Endothelial cell of umbilical vein (primary cell): Measurements from ENCODE around the gene TNFRSF19. TPM values are rescaled to one million over a fixed set of nuclear protein-coding genes. Genes with fewer than 3 reads are reported as not detected.

Source experiments
- BruUV-seq: library from RNA; stranded (reverse); fragments of 400-500 nt; replicated peaks from 2 replicates; lab custom pipeline; 2021; lab: Mats Ljungman, UMichigan
- CTCF ChIA-PET: fragments of 300-600, 350-600 bp; sonication (Branson Sonifier 250); formaldehyde crosslinking; loops from one replicate; lab custom pipeline; 2021; ENCODE audit warnings: antibody characterized with exemption, inconsistent platforms; lab: Charles Lee
- POLR2A ChIA-PET: fragments of 300-600, 350-600 bp; sonication (Branson Sonifier 250); formaldehyde crosslinking; loops from one replicate; lab custom pipeline; 2021; ENCODE audit warnings: antibody characterized with exemption, inconsistent platforms; lab: Charles Lee
- DNase-seq: peaks from one replicate; pipeline ENCODE4 v3.0.0-alpha.2; 2011; ENCODE audit warnings: low read depth, low spot score
- FAIRE-seq: peaks from 2 replicates; lab custom pipeline; 2011; peaks lifted over from hg19 to GRCh38; lab: Jason Lieb, UNC
- H2AFZ ChIP-seq: 2 replicates; pipeline ENCODE4 v1.6.0; 2012; ENCODE audit warnings: low read depth, low read length, control low read depth, inconsistent platforms
- H3K27ac ChIP-seq: 2 replicates; pipeline ENCODE4 v1.5.1; 2011; ENCODE audit warnings: low read depth, mild to moderate bottlenecking, control low read depth, low read length, moderate library complexity; ENCODE audit not compliant: insufficient read depth
- H3K27me3 ChIP-seq, 2 experiments: 2 replicates each; pipeline versions ENCODE4 v1.6.0 to v1.6.1; 2011; ENCODE audit warnings: low read length in 2 of 2, mixed read lengths in 1 of 2; ENCODE audit not compliant: control insufficient read depth in 2 of 2, insufficient read depth in 2 of 2
- H3K36me3 ChIP-seq, 2 experiments: 2 replicates in 1 of 2; 3 replicates in 1 of 2; pipeline ENCODE4 v1.5.1; 2011; ENCODE audit warnings: low read length in 2 of 2, mild to moderate bottlenecking in 1 of 2, moderate library complexity in 1 of 2; ENCODE audit not compliant: control insufficient read depth in 2 of 2, insufficient read depth in 2 of 2; ENCODE audit errors: extremely low read depth in 1 of 2
- H3K4me1 ChIP-seq: 3 replicates; pipeline ENCODE4 v1.5.1; 2011; ENCODE audit warnings: mild to moderate bottlenecking, low read length; ENCODE audit not compliant: control insufficient read depth, insufficient read depth; ENCODE audit errors: extremely low read depth
- H3K4me2 ChIP-seq: 2 replicates; pipeline ENCODE4 v1.6.1; 2011; ENCODE audit warnings: low read length, control low read depth, mixed read lengths; ENCODE audit not compliant: insufficient read depth
- H3K4me3 ChIP-seq, 3 experiments: fragments of 200-600 bp in 1 of 3; sonication (generic), shearing (Covaris generic) in 1 of 3; replicated peaks in 1 of 3; 2 replicates each; pipeline ENCODE4 v1.5.1; 2011 to 2016; ENCODE audit warnings: control low read depth in 3 of 3, low read length in 3 of 3, mild to moderate bottlenecking in 2 of 3, inconsistent platforms in 1 of 3, low read depth in 1 of 3, moderate library complexity in 1 of 3; ENCODE audit not compliant: insufficient read depth in 1 of 3
- H3K79me2 ChIP-seq: 2 replicates; pipeline ENCODE4 v1.6.0; 2012; ENCODE audit warnings: low read length, inconsistent platforms; ENCODE audit not compliant: control insufficient read depth, insufficient read depth
- H3K9ac ChIP-seq: replicated peaks from 2 replicates; pipeline ENCODE3; 2011; ENCODE audit warnings: low read length, control low read depth; ENCODE audit not compliant: insufficient read depth; ENCODE audit errors: extremely low read depth
- H3K9me1 ChIP-seq: replicated peaks from 3 replicates; pipeline ENCODE4 v1.6.0; 2011; ENCODE audit warnings: mild to moderate bottlenecking, low read length; ENCODE audit not compliant: control insufficient read depth, insufficient read depth; ENCODE audit errors: extremely low read depth
- H3K9me3 ChIP-seq: replicated peaks from 2 replicates; pipeline ENCODE4 v1.5.1; 2012; ENCODE audit warnings: low read length, inconsistent platforms; ENCODE audit not compliant: control insufficient read depth, insufficient read depth
- H4K20me1 ChIP-seq: replicated peaks from 2 replicates; pipeline ENCODE3; 2011; ENCODE audit warnings: mild to moderate bottlenecking, low read length; ENCODE audit not compliant: control insufficient read depth, insufficient read depth; ENCODE audit errors: extremely low read depth
- EZH2 ChIP-seq: IDR thresholded peaks from 2 replicates; pipeline ENCODE4 v1.6.1; 2012; ENCODE audit warnings: borderline replicate concordance, low read depth, mild to moderate bottlenecking, moderate library complexity, low read length, inconsistent platforms; ENCODE audit not compliant: severe bottlenecking
- GATA2 ChIP-seq: IDR thresholded peaks from 2 replicates; pipeline ENCODE4 v1.7.0; 2011; ENCODE audit warnings: low read depth, mild to moderate bottlenecking, moderate library complexity, mixed read lengths, low read length; ENCODE audit not compliant: insufficient read length, insufficient read depth
- JUN ChIP-seq: IDR thresholded peaks from 2 replicates; pipeline ENCODE4 v1.6.1; 2011; ENCODE audit warnings: borderline replicate concordance, low read depth; ENCODE audit not compliant: insufficient read length, insufficient read depth
- MYC ChIP-seq: IDR thresholded peaks from one replicate; pipeline ENCODE4 v1.6.1; 2011; ENCODE audit warnings: mild to moderate bottlenecking, low read depth, low read length
- dilution Hi-C: fragments of 300-500 bp; cut with MboI; formaldehyde crosslinking; loops from one replicate; pipeline ENCODE4 v1.15.0; 2019; ENCODE audit warnings: low sequenced_read_pairs; ENCODE audit not compliant: extremely low pct_ligation_motif_present
- intact Hi-C: fragments of 100-400 bp; cut with micrococcal nuclease; formaldehyde crosslinking; loops from one replicate; pipeline ENCODE4 v1.10.0; 2022
- polyA plus RNA-seq, 4 experiments: library from polyadenylated mRNA; depleted of rRNA in 3 of 4; stranded (reverse) in 3 of 4; unstranded in 1 of 4; fragments of >200 nt; gene quantifications; 2 replicates each; pipeline versions ENCODE4 v1.2.1 to v1.2.3, GENCODE V29; 2011 to 2012; ENCODE audit warnings: missing spikeins in 1 of 4
- total RNA-seq: library from RNA; stranded (reverse); gene quantifications from 2 replicates; pipeline ENCODE4 v1.2.3, GENCODE V29; 2021
- TF ChIP-seq, protein P1 (sequence below): IDR thresholded peaks from 2 replicates; pipeline ENCODE4 v1.6.1; 2011; ENCODE audit not compliant: insufficient read depth, insufficient read length

TNFRSF19 gene
- total and polyA plus RNA-seq, 2 donors (not counting 3 experiments of a cell fraction or from before 2014, with no cell fraction given) = 0.23 to 0.29 TPM

- Histone ChIP-seq H3K4me2 (no peak overlapping the region), H3K4me3 (no peak overlapping the region), H3K9ac (no peak overlapping the region), H3K4me1 (no peaks in the 10 kb centered on the region), H3K36me3 (no peaks in the 10 kb centered on the region), H3K27ac (no peak overlapping the region), H3K9me3 (no peaks in the 10 kb centered on the region), H3K27me3 (peaks cover 0 to 6% of the 10 kb centered on the region in 2 experiments), H3K9me1 (no peaks in the 10 kb centered on the region), H3K79me2 (no peaks in the 10 kb centered on the region), H2AFZ (no peak overlapping the region), H4K20me1 (no peaks in the 10 kb centered on the region)
- intact Hi-C loops = no loop called here
- CTCF ChIA-PET = interaction anchor here (1.1 kb wide), 1 partner anchor 9 kb away, joined by 3 read pairs; no protein-coding TSS in a partner anchor
- TF ChIP-seq, protein P1, sequence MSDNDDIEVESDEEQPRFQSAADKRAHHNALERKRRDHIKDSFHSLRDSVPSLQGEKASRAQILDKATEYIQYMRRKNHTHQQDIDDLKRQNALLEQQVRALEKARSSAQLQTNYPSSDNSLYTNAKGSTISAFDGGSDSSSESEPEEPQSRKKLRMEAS = no peak
- BruUV-seq = no TSS peak
- DNase-seq (no peak), FAIRE-seq (no peak)
- dilution Hi-C loops = no loop called here
- POLR2A ChIA-PET = no interaction called here
Observed at GRCh38 chr13:23672616-23673015, 102.4 kb downstream of the TNFRSF19 start.

GRCh38 chr13:23673354-23673753, 103.1 kb downstream of the TNFRSF19 start:
- no TSS peak for BruUV-seq
- FAIRE-seq = no peak
- H3K4me1 ChIP-seq = no peaks in the 10 kb centered on the region

More at GRCh38 chr13:23673354-23673753, 103.1 kb downstream of the TNFRSF19 start:
- H3K27ac ChIP-seq = no peak overlapping the region
- no peak for DNase-seq
- dilution Hi-C loops (no loop called here), intact Hi-C loops (no loop called here)
- CTCF ChIA-PET = interaction anchor here (1.1 to 1.2 kb wide), 2 partner anchors 8 to 15 kb away, joined by 3 read pairs; no protein-coding TSS in a partner anchor
- no peak overlapping the region for H3K9ac ChIP-seq
- no peaks in the 10 kb centered on the region for H3K79me2 ChIP-seq
- POLR2A ChIA-PET = no interaction called here
- no peaks in the 10 kb centered on the region for H3K36me3 ChIP-seq
- TF ChIP-seq JUN (no peak), EZH2 (no peak), MYC (no peak), GATA2 (no peak)
- TF ChIP-seq, protein P1 = no peak
- no peaks in the 10 kb centered on the region for H4K20me1 ChIP-seq
- H3K4me2 ChIP-seq = no peak overlapping the region
- H3K9me1 ChIP-seq = no peaks in the 10 kb centered on the region
- H3K27me3 ChIP-seq = peaks cover 0 to 6% of the 10 kb centered on the region in 2 experiments
- no peak overlapping the region for H3K4me3 ChIP-seq
- no peak overlapping the region for H2AFZ ChIP-seq
- no peaks in the 10 kb centered on the region for H3K9me3 ChIP-seq
